IPS DF 4.7 (cell line): ENCODE measurements around the gene TXNDC5.

ENCODE experiments used
- DNase-seq: peaks from one replicate; pipeline ENCODE4 v3.0.0-alpha.2; 2013; ENCODE audit warnings: low spot score; ENCODE audit errors: extremely low read depth

Gene TXNDC5

DNA sequence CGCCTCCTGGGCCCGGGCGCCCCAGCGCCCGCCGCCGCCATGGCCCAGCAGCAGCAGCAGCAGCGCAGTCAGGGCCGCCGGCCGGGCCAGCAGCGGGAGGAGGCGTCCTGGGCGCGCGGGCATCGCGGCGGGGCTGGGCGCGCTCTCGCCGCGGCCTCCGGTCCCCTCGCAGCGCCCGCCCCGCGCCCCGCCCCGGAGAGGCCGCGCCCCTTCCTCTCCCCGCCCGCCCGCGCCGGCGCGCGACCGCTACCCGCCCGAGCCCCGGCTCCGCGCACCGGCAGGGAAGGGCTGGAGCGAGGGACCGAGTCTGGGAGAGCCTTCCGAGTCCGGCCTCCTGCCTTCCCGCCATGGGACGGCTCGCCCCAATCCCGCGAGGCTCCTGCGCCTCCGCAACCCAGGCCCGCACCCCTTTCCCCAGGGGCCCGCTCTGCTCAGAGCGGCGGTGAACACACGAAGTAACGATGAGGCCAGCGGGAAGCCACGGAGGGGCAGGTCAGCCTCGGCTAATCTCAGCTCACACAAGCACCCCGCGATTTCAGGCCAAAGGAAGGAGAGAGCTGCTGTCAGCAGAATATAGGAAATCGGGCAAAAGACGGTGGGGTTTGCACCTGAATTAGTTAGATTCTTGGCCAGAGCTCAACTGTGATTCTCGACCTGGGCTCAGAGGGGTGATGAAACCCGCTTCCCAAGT is at the start of gene TXNDC5:
Gene TXNDC5 (minus strand): TSS at position 135 of the 691 bp plus-strand sequence. CDS start 12 bp downstream, at position 123.
- no peak for DNase-seq

DNA sequence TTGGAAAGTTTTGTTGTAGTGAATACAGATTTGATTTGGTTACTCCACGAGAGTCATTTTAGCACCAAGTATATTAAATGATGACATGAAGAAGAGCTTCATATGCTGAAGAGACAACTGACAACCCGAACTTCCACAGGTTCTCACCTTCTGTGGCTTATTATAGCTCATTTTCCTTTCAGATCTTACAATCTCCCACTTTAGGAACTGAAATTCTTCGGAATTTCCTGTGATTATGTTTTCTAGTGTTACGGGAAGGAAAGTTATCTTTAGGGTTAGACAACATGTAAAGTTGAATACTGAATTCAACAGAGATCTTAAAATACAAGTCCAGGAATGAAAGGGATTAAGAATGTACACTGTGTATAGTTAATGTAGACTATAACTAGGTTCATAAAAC is 49.6 kb upstream of the TXNDC5 start:
- DNase-seq = no peak

DNA sequence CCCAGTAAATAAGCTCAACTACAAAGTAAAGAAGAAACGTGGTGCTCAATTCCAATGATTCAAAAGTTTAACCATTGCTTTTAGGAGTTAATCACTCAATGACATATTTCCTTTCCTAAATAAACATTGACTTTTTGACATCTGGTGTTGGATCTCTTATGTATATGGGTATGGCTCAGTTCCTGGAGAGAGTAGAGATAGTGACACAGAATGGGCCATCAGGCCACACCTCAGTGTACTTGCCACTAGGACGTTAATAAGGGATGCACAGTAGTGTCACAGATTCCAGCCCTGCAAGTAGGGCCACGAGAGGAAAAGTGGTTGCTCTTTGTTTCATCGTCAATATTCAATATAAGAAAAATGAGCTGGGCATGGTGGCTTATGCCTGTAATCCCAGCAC is 48.9 kb upstream of the TXNDC5 start:
- no peak for DNase-seq

DNA sequence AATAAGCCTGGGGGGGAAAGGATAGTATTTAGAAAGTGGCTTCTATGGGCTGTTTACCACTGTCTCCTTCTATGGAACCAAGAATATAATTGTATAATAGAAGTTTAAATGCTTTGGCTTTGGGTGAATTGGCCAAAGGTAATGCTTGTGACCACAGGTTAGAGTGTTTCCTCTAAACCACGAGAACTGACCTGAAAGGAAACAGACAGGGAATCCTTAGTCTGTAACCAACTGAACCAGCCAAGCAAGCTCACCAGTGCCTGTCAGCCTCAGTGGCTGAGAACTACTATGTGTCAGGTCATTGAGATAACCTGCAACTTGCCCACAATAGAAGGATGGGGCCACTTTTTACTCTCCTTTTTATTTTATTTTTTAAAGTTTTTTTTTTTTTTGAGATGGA is 47.9 kb upstream of the TXNDC5 start:
- DNase-seq = no peak

DNA sequence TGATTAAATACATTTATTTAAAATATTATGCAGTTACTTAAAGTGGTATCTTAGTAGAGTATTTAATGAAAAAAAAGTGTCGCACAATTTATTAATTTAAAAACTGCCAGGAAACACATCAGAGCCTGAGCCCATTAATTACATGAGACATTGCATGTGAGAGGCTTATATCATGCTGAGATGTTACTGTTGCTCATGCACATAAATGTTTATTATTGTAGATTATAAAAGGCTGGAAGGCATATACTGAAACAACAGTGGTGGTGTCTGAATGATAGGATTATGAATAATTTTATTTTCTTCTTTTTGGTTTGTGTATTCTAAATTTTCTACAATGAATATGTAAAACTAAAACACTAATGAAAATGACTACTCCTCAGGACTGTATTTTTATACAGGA is 45.7 kb upstream of the TXNDC5 start:
- no peak for DNase-seq

DNA sequence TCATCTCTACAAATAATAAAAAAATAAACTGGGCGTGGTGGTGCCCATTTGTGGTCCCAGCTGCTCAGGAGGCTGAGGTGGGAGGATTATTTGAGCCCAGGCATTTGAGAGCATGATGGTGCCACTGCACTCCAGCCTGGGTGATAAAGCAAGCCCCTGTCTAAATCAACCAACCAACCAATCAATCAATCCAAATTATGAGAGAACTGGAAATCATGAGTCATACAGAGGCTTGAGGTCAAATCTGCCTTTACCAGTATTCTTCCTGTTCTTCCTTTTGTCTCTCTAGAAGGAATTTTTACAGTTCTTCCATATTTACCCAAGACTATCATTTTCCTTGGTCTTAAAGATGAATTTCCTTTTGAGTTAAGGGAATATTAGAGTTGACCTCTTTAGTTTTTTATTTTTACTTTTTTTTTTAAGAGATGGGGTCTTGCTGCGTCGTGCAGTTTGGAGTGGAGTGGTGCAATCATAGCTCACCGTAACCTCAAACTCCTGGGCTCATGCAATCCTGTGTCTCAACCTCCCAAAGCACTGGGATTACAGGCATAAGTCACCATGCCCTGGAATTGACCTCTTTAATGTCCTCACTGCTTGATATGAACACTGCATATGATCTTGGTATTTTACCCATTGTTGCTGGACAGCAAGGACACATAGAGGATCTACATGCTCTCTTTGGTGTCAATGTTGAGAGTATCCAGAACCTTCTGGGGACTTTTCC is 44.1 kb upstream of the TXNDC5 start:
- no peak for DNase-seq

DNA sequence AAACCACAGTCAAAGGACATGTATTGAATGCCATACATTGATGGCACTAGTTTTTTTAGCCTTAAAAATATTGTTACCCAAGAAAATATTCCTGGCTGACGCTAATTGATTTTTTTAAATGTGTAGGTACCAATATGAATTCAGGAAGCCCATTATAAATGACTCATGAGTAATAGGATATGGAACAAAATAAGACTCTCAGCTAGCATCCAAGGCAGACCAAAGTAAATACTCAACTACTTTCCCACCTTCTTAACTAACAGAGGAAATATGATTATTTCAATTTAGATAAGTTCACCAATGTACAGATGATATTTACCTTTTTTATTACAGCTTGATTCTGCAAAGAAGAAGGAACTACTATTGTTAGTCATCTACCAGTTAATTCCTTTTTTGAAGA is 43.2 kb upstream of the TXNDC5 start:
- DNase-seq = no peak

DNA sequence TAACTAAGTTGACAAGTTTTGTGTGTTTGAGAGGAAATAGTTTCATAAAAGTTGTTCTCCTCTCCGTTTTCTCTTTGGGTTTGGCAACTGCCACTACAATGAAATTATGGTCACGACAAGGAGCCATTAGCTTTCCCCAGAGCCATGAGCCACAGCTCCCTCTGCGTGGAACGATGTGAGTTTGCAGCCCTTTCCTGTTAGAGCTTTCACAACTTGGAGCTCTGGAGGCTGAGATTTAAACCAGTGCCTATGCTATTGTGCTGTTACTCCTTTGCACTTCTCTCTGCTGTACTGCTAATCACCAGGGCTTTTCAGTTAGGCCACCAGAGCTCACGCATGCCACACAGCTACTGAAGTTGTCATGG is 29.3 kb upstream of the TXNDC5 start:
- no peak for DNase-seq

DNA sequence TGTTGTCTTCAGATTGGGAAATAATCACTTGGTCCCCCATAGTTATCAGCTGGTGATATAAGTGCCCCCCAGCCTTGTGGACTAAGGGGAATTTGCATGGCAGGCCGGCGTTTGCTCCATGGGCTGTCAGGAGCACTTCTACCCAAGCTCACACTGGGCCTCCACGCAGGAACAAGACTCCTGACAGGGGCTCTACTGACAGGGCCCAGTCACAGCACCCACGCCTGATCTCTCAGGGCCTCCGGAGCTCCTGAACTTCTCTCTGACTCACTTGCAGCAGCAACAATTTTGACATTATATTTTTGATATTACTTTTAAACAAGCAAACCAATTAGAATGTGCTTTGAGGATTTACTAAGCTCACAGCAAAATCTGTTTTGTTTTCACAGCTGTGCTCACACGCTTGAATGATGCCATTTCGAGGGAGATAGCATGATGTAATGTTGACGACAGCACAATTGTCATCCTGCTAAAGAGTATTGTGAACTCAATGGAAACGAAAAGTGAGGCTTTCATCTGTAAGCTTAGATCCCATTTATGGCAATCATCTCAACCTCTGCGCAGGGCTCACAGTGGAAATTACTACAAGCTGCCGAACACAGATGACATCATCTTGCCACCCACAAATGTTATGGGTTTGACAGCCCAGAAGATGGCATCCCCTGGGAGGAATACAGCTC is 28.7 kb upstream of the TXNDC5 start:
- DNase-seq = no peak

DNA sequence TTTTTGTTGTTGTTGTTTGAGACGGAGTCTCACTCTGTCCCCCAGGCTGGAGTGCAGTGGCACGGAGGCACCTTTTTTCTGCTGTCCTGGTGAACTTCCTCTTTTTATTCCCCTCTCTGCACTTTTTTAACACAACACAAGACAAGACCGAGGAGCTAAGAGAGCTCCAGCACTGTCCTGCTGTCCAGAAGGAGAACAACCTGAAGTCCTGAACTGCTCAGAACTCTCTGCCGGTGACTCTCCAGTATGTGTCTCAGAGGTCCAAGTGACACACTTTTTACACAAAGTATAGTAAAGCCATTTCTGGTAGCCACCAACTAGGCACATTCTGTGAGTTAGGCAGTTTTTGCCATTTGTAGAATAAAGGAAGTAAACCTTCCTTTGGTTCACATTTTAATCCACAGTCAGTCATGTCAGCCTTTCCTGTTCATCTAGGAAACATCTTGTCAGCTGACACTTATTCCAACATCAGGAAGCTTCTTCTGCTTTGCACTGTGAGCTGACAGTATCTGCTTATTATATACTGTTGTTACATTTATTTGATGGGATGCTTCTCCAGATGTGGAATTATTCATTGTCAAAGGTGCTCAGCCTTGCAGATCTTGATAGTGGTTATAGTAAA is 28.1 kb upstream of the TXNDC5 start:
- DNase-seq = no peak

DNA sequence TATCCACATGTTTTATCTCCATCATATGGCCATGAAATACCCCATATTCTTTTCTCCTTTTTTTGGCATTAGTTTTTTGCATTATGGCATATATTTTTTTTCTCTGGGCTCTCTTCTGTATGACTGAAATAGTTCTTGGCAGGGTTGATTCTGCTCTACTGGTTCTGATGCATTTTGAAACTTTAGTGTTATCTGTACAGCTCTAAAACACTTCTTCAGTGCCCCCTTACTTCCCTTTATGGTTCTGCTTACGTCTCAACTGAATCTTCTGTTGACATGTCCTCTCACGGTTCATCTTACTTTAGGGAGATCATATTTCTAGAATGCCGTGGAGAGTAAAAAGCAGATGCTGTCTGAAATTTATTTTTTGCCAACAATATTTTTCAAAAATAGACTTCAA is 23.2 kb upstream of the TXNDC5 start:
- no peak for DNase-seq

DNA sequence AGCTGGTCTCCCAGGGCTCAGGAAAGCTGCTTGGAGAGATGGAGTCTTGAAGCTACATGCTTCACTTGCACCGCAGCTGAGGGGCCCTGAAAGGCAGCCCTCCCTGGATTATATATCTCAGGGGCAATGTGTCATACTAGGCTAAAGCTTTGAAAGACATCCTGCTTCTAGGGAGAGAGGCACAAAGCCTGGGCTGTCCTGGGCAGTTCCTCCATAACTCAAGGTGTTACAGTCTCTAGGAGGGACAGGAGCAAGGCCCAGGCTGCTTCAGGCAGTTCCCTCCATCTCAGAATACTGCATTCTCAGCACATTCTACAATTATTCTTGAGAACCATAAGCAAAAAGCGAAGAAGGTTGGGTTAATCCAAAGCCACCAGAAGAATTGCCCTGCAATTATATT is 22.0 kb upstream of the TXNDC5 start:
- DNase-seq = no peak

DNA sequence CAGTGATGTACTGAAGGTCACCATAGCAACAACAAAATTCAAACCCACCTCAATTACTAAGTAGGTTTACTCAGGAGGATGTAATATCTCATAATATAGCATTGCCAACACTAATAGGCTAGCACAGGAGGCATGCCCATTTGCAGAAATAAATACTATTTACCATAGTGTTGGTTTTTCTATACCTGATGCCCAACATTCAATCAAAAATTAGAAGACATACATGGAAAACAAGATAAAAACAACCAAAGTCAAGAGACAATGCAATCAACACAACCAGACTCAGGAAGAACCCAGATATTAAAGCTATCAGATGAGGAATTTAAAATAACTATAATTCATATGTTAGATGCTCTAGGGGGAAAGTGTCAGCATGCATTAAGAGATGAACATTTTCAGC is 14.3 kb upstream of the TXNDC5 start:
- DNase-seq = no peak

DNA sequence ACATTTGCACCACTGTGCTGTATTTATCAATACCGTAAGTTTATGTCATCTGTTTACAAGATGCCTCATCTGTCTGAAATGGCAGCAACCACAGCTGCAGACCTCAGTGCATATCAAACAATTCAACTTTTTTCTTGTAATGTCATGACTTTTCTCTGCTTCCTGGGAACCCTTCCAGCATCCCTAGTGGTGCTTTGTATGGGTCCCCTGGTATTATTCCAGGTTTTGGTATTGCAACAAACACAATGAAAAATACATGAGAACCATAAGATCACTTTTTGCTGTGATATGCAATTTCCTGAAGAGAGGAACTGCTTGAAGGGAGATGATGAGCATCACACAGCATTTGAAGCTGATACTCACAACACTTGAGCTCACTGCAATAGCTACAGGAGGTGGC is 12.0 kb upstream of the TXNDC5 start:
- no peak for DNase-seq

DNA sequence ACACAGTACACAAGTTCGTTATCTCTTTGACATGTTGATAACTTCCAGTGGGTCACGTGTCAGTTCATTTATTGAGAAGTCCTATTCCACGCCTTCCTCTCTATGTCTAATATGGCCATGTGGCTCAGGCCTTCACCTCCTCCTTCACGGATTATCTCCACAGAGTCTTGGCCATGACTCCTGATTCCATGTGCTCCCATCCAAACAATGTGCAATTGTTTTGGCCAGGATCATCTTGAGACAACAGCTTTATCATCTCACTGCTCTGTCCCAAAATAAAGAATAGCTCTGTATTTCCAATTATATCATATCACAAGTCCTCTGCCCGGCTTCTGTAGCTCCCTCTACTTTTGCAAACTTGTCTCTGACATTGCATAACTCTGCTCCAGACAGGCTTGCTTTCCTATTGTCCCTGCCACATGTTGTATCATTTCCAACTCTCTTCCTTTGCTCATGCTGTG is 11.1 kb upstream of the TXNDC5 start:
- DNase-seq = no peak

DNA sequence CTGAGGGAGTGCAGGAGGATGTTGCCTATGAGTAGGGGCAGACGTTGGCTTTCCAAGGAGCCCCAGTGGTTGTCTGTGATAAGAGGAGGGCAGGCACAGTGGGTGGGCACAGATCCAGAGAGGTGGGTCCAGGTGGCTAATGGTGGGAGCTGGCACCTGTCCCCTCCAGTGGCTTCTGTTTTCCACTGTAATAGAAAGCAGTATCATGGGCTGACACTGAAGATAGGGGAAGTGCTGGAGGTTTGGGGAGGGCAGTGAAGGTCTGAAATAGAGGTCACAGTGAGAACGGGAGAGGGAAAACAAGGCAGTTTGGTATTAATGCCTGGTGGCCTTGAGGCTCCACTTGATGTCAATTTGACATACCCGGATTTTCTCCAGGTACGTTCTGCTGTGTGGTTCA is 10.5 kb upstream of the TXNDC5 start:
- DNase-seq = no peak

DNA sequence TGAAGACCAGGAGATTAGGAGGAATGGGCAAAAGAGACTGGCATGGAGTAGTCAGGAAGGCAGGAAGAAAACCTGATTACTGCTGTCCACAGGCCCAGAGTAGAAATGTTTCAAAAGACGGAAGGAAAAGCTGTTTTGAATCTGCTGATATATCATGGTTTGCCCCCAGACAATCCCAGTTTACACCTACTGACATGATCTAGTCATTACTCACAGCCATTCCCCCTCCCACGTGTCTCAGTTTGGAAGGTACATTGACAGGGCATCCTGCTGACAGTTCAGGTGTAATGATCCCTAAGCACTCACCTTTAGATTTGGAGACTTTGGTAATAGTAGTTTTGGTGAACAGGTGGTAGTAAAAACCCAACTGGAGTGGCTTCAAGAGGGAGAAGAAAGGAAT is 9.8 kb upstream of the TXNDC5 start:
- no peak for DNase-seq

DNA sequence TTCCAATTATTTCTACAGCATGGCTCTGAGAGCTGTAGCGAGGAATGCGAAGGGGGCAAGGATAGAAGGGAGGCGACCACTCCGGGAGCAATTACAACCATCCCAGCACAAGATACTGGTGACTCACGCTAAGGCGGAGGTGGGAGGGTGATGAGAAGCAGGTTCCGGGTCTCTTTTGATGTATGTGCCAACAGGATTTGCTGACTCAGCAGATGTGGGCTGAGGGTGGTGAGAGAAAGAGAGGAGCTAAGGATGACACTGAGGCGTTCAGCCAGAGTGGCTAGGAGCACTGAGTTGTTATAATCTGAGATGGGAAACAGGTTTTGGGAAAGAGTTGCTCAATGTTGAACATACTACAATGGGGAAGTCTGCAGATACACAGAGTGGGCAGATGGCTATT is 9.3 kb upstream of the TXNDC5 start:
- no peak for DNase-seq

DNA sequence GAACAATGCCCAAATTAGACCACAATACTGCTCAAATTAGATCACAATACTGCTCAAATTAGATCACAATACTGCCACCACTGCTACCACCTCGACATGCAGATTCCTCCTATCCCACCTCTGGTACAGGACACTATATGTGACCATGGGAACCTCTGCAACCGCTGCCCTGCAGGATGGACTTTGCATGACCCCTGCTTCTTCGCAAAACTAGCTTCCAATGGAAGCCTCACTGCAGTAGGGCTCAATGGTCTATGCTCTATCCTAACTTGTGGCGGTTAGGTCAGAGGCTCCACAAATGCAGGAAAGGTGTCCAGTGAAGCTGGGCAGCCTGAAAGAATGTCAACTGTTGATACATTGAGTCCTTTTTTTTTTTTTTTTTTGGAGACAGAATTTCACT is 7.8 kb upstream of the TXNDC5 start:
- no peak for DNase-seq

DNA sequence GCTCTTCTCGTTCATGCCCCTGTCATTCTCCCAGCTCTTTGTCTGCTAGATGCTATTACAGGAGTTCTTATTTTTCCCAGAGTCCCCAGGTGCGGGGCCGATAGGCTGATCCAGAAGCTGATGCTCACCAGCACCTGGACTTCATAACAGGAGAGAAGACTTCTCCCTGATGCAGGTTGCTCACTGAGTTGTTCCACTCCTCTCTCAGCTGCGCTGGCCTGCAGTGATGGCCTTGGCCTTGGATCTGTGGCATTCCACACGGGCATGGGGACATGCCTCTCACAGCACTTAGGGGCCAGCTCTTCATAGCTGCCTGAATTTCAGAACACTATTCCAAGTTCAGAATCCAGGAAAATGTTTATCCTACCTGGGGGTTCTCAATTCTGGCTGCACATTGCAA is 7.1 kb upstream of the TXNDC5 start:
- no peak for DNase-seq

DNA sequence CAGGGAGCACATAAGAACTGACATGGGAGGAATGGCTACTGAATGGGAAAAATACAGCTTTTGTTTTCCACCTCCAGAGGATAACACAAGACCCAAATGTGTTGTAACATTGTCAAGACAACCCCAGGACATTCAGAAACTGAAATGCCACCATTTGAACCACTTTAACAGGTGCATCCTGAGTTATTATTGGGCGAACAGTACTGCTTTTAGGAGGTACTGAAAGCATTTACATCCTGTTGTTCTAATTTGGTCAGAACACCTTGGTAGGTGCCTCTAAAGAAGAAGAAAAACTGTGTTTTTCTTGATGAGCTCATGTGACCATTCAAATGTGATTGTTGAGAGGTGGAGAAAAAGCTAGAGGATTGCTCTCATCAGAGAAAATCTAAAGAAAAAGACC is 6.4 kb upstream of the TXNDC5 start:
- DNase-seq = no peak
